CD1c-positive myeloid dendritic cell (primary cell): ENCODE data around the gene POU2F2.
A peak's percentile ranks its signal among the peaks of the same experiment; 100 is the strongest.
"Not testable (repeated sequence)": the region's sequence is repeated elsewhere in the genome, so short reads cannot be mapped to it uniquely, and the experiment has no call there.

Experiments
- DNase-seq: peaks from one replicate; pipeline ENCODE4 v3.0.0-alpha.2; 2016; ENCODE audit errors: extremely low spot score

Gene POU2F2

GRCh38 chr19:42100241-42100640 is 32.0 kb downstream of the POU2F2 start:
- not testable (repeated sequence) for DNase-seq

- no peak for DNase-seq
Observed at GRCh38 chr19:42099336-42099925, 32.8 kb downstream of the POU2F2 start.

GRCh38 chr19:42098781-42099180 is 33.5 kb downstream of the POU2F2 start:
- DNase-seq, result no peak

GRCh38 chr19:42097461-42097860 is 34.8 kb downstream of the POU2F2 start:
- no peak for DNase-seq

- DNase-seq, result no peak
Observed at GRCh38 chr19:42096255-42096837, 35.9 kb downstream of the POU2F2 start.

- DNase-seq, result no peak
Observed at GRCh38 chr19:42095814-42096230, 36.4 kb downstream of the POU2F2 start.

GRCh38 chr19:42095142-42095813 is 37.0 kb downstream of the POU2F2 start:
- no peak for DNase-seq

- DNase-seq, result no peak
Observed at GRCh38 chr19:42093926-42094325, 38.3 kb downstream of the POU2F2 start.

- no peak for DNase-seq
Observed at GRCh38 chr19:42093505-42093904, 38.7 kb downstream of the POU2F2 start.

GRCh38 chr19:42092350-42092749 is 39.9 kb downstream of the POU2F2 start:
- DNase-seq, result no peak

GRCh38 chr19:42091742-42092141 is 40.5 kb downstream of the POU2F2 start:
- DNase-seq, result no peak

- no peak for DNase-seq
Observed at GRCh38 chr19:42091300-42091699, 40.9 kb downstream of the POU2F2 start.

GRCh38 chr19:42090672-42091071 is 41.6 kb downstream of the POU2F2 start:
- DNase-seq, result no peak

- DNase-seq, result no peak
Observed at GRCh38 chr19:42089772-42090171, 42.5 kb downstream of the POU2F2 start.

- no peak for DNase-seq
Observed at GRCh38 chr19:42089191-42089750, 43.0 kb downstream of the POU2F2 start.

- DNase-seq, result no peak
Observed at GRCh38 chr19:42088471-42089190, 43.6 kb downstream of the POU2F2 start.

- no peak for DNase-seq
Observed at GRCh38 chr19:42086770-42087550, 45.3 kb downstream of the POU2F2 start.

GRCh38 chr19:42086188-42086736 is 46.0 kb downstream of the POU2F2 start:
- no peak for DNase-seq

GRCh38 chr19:42083537-42083936 is 48.7 kb downstream of the POU2F2 start:
- DNase-seq, result no peak

- DNase-seq, result peak; percentile 13
Observed at GRCh38 chr19:42081584-42082203, 50.6 kb downstream of the POU2F2 start.
